ENCODE measurements around the gene PELI2.

Gene PELI2

DNA sequence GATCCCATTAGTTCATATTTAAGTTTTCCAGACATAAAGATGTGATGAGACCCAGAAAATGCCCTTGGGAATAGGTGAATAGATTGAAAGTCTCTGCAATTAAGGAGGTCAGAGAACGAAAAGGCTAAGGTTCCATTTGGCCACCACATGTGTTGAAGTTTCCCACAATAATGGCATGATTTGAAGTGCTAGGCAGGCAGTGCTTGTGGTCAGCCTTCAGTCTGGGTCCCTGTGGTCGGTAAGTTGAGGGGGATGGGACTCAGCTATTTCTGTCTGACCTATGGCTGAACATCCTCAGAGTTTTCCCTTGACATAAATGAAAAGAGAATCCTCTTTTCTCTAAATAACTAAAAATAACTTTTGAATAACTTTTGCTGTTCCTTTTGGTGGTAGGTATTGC is 92.4 kb downstream of the PELI2 start:
- DNase-seq: no peak

DNA sequence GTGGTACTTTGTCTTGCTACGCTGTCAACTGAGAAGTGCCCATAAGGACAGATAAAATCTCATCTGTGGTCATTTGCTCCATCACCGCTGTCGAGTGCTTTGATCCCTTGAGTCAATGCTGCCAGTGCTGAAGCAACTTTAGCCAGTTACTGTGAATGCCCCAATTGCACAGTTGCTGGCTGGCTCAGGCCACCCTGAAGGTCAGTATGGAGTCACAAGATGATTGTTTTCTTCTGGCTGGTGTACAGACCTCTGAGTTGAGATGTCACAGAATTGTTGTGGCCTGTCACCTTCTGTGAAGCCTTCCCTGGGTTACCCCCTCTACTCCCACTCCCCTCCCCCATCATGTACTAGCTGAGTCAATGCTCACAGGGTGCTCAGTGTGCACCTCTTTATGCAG is 92.9 kb downstream of the PELI2 start:
- no peak for DNase-seq

DNA sequence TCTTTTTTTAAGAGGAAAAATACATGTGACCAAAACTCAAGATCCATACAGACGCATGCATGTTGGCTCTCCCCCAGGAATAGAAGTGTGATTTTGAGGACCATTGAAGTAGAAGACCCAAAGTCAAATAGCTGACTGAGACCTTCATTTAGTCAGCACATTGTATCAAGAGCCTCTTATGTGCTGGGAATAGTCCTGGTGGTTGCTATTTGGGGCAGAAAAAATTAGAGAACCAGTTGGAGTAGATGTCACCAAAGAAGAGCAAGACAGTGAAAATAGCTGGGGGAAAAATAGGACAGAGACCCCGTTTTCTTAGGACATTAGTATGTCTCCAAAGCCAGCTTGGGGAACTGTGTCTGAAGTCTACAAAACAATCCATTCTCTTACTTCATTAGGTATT is 93.6 kb downstream of the PELI2 start:
- DNase-seq: no peak

DNA sequence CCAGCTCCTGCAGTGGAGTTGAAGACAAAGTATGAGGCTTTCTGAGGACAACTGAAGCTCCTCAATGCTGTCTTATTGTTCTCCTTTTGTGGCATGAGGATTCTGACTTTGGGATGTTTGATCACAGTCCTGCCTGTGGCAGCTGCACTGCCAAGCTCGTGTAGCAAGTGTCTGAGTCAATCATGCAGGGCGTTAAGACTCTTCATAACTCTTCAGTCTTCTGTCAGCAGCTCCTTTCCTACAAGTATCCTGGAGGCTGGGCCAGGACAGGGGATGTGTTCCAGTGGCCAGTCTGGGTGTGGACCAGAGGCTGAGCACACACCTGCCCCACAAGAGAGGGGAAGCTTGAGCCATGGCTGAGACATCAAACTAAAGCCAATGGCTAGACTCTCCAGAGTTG is 94.3 kb downstream of the PELI2 start:
- DNase-seq: no peak

DNA sequence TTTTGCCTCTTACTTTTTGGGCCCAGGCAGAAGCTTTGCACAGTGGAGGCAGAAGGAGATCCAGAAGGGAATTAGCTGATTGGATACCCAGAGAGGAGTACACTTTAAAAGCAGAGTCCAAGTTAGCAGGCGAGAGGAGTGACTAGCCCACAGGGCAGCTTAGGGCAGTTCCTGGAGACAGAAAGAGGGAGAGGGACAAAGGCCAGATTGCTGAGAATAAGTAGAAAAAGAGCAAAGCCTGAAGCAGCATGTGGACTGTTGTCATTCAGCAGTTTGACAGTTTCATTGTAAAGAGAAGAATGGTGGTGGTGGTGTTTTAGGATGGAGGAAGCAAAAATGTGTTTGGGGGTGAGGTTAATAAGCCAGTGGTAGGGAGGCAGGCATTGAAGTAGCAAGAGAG is 95.1 kb downstream of the PELI2 start:
- no peak for DNase-seq

DNA sequence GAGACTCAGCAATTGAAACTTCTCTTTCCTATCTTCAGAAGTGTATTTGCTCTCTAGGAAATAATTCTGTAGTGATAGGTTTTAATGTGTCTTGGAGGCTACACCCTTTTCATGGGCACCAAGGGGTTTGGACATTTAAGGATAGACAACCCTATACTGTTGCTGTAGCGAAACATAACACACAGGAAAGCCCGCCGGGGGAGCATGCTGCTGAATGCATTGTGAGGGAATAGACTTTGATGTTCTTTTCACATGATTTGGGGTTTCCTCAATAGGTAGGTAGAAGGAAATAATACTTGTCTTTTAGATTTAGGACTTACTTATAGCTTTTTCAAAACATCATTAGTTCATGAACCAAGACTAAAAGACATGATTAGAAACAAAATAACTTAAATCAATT is 97.0 kb downstream of the PELI2 start:
- no peak for DNase-seq

DNA sequence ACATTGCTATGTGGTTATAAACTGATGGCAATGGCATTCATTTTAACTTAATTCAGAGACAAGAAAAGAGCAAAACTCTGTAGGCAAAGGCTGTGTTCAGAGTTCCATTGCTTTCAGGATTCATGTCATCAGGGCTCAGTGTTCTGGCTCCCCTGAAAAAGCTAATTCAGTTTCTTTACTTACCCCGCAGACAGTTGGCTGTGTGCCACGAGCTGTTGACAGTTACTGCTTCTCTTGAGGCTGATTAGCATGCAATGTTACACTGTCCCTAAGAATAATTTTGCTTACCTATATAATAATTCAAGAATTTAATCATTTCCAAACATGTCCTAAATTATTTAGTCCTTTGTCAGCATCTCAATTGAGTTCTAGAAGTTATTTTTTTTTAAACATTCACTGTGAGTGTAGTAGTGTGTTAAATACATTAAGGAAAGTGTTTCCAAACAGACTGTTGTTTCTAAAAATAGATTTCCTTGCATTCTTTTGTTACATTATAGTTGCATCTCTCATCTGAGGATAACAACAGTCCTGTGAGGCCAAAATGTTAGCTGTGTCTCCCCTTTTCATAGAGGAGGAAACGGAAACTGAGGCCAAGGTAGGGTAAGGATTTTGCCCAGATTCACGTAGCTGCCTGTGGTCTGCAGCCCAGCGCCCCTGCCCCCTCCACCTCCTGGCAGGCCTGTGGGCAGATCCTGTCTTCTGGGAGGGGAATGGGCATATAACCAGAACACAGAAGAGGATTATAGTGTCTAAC is 98.6 kb downstream of the PELI2 start:
- DNase-seq: no peak

DNA sequence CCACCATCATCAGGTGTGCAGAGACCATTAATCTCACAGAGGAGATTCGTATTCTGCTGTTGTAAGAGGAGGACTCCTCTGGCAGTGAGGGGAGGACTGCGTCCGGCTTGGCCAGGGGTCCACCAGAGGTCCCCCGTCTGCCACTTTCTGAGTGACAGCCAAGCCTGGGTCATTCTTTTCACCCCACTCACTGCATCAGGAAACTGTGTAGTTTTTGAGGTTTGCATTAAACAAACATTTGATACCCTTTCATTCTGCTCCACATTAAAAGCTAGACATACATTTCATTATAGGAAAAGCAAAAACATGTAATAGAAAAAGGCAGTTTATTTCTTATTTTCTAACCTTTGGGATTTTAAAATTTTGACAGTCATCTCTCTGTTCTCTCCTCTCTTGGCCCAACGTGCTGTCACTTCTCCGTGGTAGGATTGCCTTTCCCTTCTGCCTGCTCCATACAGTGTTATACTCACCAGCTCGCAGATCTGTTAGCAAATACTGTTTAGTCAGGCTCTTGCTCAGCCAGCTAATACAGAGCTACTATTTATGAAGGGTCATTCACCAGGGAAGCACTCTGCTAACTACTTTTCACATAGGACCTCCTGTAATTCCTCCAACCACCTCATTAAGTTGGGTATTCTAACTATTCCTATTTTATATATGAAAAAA is 99.3 kb downstream of the PELI2 start:
- DNase-seq: no peak

DNA sequence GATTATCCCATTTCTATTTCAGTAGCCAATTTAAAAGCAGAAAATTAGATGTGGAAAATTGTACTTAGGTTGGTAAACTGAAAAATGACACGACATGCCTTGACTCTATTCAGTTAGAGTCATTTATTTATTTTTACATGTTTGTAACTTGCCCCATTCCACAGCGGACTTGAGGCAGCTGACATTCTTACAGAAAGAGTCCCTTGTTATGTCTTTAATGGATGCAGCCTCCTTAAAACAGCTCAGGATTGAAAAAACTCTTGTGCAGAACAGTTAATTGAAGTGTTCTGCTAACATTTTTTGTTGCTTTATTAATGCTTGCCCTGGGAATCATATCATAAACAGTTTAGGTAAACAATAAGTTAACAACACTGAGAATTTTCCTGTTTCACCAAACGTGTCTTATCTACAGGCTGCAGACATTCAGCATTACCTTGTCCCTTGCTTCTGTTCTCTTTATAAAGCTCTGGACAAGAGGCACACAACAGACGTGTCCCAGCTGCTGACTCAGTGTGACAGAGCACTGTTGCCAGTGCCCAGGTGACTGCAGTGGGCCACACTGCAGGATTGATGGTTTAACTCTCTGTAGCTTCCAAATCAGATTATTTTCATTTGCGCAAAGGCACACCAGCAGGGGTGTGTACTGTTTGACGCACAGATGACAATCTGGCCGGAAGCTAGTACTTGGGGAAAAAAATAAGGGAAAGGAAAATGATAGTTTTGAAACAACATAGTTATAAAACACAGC is 101.6 kb downstream of the PELI2 start:
- no peak for DNase-seq

DNA sequence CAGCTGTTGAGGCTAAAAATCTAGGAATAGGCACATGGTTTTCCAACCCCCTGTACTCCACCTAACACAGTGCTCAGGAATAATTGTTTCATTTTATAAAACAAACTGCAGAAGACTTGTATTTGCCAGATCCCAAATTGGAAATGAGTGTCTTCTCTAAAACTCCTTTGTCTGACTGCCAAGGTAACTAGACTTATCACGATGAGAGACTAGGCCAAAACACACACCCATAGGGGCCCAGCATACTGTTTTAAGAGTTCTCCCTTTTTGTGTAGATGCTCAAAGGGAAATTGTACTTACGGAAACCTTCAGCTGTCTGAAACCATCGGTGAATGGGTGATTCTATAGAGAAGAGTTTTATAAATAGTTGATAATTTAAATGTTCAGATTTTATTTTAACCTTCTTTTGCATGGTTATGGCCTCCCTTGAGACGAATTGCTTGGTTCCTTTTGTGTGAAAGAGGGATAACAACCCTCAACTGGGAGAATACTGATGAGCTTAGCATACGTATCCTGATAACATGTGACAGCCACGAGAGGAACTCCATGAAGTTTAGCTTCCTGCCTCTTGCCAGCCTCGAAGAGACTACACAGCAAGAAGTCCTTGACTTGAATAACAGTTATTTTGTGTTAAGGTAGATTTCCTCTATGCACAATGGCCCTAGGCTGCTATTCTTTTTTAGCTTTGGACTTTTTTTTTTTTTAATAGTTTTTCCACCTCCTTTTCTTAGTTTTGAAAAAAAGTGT is 103.3 kb downstream of the PELI2 start:
- no peak for DNase-seq

DNA sequence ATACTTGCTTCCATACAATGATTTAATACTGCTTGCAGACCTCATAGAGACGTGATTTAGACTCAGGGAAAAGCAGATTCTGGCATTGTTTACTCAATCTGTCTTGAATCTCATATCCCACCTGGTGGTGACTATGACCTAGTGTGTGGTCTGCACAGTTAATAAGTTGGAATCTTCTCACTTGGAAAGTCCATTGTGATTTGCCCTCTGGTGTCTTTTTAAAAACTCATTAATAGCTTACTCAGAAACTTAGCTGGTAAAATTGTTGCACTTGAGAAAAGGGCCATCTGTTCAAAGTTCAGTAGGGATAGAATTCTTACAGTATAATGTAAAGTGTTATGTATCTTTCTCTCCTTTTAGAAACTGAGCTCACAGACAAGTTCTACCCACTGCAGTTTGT is 106.0 kb downstream of the PELI2 start:
- no peak for DNase-seq

DNA sequence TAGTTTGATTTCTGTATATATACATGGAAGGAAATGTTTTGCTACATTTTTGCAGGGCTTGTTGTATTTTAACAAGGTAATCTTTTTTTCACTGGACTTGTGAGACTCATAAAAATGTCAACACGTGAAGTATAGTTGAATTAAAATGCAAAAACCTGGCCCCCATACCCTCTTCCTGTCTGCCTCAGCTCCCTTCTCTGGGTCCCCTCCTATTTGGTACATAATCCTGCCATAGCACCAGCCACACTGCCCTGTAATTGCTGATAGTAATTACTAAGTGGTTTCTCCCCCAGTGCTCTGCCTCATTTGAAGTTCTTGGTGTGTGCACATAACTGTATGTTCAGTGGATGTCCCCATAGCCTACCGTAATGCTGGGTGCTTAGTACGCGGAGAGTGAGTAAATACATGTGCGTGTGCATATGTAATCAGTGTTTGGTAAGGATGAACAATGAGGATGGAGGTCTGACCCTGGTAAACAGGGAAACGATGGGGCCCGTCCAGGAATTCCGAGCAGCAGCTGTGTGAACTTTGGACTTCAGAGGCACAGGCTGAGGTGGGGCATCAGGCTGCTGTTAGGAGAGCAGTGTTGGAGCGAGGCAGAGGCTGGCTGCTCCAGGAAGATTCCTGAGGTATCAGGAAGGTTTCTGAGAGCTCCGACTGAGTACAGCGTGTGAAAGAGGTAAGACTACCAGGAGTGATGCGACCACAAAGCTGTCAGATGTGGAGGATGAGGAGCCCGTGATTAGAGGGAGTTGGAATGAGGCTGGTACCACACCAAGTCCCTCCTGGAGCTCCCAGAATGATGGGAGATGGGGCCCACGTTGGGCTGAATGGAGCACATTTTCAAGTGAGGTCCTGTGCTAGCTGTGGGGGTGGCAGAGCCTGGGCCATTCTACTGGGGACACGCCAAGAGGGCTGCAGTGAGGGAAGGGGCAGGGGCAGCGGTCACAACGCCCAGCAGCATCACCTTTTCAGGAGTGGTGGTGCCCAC is 106.8 kb downstream of the PELI2 start:
- DNase-seq: no peak

DNA sequence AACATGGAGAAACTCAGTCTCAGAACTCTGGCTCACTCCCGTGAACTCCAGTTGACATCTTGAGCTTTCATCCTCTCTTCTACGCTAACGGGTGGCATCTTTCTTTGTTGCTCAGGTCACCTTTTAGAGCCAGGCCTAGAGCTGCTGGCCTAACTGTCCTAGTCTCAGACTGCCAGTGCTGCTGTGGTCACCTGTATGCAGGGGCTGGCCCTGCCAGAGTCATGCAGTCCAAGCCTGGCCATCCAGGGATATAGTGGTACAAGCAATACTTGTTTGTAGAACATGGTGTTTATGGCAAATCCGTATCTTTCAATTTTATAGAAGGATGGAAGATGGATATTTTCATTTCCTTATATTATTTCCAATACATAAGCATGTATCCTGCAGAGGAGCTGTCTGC is 117.2 kb downstream of the PELI2 start:
- DNase-seq: no peak

DNA sequence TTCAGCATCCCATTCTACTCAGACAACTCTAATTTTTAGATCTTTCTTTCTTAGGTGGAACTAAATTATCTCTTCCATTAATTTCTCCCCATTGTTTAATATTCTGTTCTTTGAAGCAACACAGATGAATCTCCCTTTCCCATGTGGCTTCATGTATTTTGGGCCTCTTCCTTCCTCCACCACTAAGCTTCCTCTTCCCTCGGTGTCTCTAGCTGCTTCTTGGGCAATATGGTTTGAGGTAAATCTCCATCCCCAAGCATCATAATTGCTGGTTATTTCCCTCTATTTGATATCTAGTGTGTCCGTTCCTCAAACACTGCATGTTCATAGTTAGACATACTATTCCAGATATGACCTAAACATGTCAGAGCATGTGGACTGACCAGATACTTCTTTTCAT is 119.2 kb downstream of the PELI2 start:
- DNase-seq: no peak

DNA sequence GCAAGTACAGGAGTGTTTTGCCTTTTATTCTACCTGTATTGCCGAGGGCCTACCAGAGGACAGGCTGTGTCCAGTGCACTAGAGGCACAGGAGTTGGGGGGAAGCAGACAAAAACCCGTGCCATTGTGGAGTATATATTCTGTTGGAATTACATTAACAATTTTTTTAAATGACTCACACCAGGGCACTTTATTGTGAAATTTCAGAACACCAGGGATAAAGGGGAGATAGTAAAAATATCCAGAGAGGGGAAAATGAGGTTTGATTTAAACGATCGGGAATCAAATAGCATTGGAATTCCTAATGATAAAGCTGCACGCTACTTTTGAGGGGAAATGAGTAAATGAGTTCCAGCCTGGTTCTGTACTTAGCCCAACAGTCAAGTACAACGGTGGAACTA is 123.2 kb downstream of the PELI2 start:
- no peak for DNase-seq

DNA sequence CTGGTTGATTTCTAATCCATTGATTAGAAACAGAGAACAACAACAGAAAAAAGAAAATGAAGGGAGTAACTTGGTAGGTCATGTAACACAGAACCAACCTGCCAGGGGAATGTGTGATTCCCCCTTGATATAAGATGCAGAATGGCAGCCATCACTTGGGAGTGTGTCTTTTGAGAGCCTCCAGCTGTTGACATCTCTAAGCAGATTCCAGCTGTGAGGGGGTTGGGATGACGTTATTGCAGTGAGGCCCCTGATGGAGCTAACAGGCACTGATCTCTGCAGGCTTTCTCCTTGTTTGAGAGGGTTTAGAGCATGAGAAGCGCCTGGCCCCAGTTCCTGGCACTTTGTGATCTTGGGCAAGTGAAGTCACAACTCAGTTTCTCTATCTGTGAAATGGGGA is 124.9 kb downstream of the PELI2 start:
- DNase-seq: no peak

DNA sequence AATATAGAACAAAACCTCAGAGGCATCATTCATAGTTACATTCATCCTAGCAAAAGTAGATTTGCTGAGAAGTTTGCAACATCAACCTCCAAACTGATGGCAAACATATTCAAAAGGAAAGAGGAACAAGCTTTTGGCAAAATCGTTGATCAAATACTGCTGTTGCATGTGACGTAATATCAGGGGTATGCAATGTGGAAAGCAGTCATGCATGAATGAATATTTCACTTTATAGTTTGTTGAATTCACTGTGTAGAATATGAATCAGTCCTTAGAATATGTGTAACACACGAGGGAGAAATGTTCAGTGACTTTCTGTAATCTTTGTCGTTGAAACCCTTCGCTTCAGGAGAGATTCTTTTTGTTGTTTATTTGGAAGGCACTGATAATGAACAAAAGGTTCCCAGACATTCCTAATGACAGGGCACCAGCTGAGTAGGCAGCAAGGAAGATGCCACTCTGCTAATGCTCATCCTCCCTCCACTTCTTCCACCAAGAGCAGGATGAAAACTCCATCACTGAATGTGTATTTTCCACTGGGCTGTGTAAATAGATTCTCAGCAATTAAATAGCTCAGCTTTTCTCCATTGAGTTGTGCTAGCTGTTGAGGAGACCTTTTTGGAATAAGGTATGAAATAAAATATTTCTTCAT is 126.1 kb downstream of the PELI2 start:
- peak; percentile 69 for DNase-seq

DNA sequence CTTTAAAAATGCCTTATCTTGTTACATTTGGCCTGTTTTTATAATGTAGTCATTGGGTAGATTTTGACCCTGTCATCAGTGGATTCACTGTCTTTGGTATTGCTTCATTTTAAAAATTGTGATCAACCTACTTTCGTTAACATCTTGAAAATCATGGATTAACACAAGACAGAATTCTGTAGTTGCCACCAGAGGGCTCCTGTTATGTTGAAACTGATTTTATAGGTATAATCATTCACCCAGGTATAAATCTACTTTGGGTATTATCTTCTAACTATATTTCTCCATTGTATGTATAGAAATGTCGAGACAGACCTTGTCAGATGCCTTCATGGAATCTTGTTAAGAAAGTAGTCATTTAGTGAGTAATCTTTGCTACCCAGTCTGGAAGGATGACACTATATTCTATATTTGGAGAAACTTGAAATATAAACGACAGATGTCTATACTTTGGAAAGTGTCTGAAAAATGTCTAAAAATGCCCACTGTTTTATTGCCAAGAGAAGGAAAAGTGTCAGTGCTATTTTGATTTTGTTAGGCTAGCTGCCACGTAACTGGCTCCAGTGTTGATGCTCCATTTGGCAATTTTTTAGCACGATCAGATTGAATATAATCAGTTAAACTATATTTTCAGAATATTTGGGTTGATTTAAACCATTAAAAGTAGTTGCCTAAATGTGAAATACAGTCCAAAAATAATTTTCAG is 129.4 kb downstream of the PELI2 start:
- peak; percentile 14 for DNase-seq

DNA sequence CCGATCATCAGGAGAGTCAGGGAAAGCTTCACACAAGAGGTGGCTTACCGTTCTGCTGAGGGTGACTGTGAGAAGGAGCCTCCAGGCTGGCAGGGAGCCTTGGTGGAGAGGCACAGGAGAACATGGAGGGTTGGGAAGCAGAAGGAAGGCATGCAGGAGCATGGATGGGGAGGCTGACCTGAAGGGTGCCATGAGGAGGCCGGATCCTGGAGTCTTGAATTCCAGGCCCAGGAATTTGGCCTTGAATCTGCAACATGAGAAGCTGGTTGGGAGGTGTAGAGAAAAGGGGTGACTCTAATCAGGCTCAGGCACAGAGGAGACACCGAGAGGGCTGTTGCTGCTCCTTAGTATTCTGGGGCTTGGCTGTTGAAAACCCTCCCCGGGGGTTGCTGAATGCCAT is 130.2 kb downstream of the PELI2 start:
- no peak for DNase-seq

DNA sequence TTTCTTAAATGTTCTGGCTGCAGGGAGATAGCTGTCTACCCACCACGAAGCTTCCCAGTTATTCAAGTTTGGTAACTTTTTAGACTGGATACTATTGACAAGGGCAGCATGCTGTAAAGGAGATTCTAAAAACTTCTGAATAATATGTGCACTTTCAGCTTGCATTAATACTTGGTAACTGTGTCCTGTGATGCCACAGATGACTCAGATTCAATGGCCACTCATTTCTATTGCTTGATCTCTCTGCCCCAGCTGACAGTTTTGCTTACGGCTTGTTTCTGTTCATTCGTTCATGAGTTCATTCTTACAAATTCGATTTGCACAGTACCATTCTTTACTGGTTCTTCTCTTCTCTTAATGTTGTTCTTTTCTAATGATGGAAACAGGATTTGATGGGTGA is 142.8 kb downstream of the PELI2 start:
- DNase-seq: no peak

DNA sequence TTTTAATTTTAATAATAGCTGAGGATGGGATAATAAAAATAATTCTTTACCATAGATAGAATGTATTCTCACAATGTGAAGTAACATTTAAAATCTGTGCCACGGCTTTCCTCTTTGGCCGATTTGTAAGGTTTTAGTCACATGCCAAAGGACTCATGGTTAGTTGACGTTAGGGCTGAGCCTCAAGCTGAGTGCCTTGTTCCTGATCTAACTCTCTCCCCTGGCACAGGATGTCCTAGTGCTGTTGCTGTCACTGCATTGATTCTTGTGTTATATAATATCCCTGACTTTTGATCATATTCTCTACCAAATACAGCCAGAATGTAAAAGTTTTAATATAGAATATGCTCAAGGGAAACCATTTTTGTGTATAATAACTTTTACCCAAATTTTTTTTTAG is 144.3 kb downstream of the PELI2 start:
- DNase-seq: no peak
